Effector memory CD4-positive, alpha-beta T cell (primary cell): ENCODE measurements around the gene RPL36AL.
"Not testable (repeated sequence)": the region's sequence is repeated elsewhere in the genome, so short reads cannot be mapped to it uniquely, and the experiment has no call there.

Source experiments
- DNase-seq, 3 donors: peaks; one replicate each; pipeline ENCODE4 v3.0.0-alpha.2; 2020
- H3K27ac ChIP-seq: 2 replicates; pipeline ENCODE4 v1.7.0; 2013; ENCODE audit warnings: mild to moderate bottlenecking, low read length, moderate library complexity; ENCODE audit not compliant: insufficient read depth, poor library complexity, severe bottlenecking
- H3K27me3 ChIP-seq: replicated peaks from 2 replicates; pipeline ENCODE4 v1.7.0; 2013; ENCODE audit warnings: mild to moderate bottlenecking, low read length; ENCODE audit not compliant: insufficient read depth, control insufficient read depth, poor library complexity, severe bottlenecking
- H3K36me3 ChIP-seq: 2 replicates; pipeline ENCODE4 v1.7.0; 2013; ENCODE audit warnings: mild to moderate bottlenecking, low read length, moderate library complexity; ENCODE audit not compliant: control insufficient read depth, insufficient read depth
- H3K4me1 ChIP-seq: 2 replicates; pipeline ENCODE4 v1.7.0; 2013; ENCODE audit warnings: low read length, mild to moderate bottlenecking; ENCODE audit not compliant: control insufficient read depth, insufficient read depth, poor library complexity, severe bottlenecking
- H3K4me3 ChIP-seq: 2 replicates; pipeline ENCODE4 v1.7.0; 2013; ENCODE audit warnings: low read length, low read depth, mild to moderate bottlenecking; ENCODE audit not compliant: insufficient read depth, poor library complexity, severe bottlenecking
- H3K9me3 ChIP-seq: 2 replicates; pipeline ENCODE4 v1.7.0; 2013; ENCODE audit warnings: mild to moderate bottlenecking, low read length, moderate library complexity; ENCODE audit not compliant: control insufficient read depth

RPL36AL gene

DNA sequence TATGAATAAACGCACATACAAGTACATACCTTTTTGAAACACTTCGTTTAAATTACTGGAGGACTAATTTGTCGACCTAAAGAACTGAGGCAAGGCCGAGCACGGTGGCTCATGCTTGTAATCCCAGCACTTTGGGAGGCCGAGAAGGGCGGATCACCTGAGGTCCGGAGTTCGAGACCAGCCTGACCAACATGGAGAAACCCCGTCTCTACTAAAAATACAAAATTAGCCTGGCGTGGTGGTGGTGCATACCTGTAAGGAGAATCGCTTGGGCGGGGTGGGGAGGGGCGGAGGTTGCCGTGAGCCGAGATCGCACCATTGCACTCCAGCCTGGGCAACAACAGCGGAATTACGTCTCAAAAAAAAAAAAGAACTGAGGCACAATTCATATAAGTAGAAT lies 1.2 kb downstream of the RPL36AL start:
- Histone ChIP-seq H3K4me1 (peaks cover 24% of the 10 kb centered on the region), H3K4me3 (peak overlapping the region; percentile 92), H3K27ac (peak overlapping the region; percentile 100)
- not testable (repeated sequence) for DNase-seq, H3K27me3 ChIP-seq, H3K36me3 ChIP-seq, H3K9me3 ChIP-seq

- peaks cover 12% of the 10 kb centered on the region for H3K4me1 ChIP-seq
- H3K4me3 ChIP-seq = no peak overlapping the region
- H3K9me3 ChIP-seq = no peaks in the 10 kb centered on the region
- H3K27me3 ChIP-seq = no peaks in the 10 kb centered on the region
- H3K36me3 ChIP-seq = peaks cover 9% of the 10 kb centered on the region
- DNase-seq = no peak
- peak overlapping the region; percentile 11 for H3K27ac ChIP-seq
These were observed 2.4 kb downstream of the RPL36AL start for GRCh38 chr14:49617852-49618519.

- Histone ChIP-seq H3K36me3 (peaks cover 9% of the 10 kb centered on the region), H3K9me3 (no peaks in the 10 kb centered on the region), H3K27ac (no peak overlapping the region), H3K27me3 (no peaks in the 10 kb centered on the region), H3K4me3 (no peak overlapping the region), H3K4me1 (peaks cover 4% of the 10 kb centered on the region)
- no peak for DNase-seq
These were observed 4.7 kb downstream of the RPL36AL start for GRCh38 chr14:49615776-49616175.

DNA sequence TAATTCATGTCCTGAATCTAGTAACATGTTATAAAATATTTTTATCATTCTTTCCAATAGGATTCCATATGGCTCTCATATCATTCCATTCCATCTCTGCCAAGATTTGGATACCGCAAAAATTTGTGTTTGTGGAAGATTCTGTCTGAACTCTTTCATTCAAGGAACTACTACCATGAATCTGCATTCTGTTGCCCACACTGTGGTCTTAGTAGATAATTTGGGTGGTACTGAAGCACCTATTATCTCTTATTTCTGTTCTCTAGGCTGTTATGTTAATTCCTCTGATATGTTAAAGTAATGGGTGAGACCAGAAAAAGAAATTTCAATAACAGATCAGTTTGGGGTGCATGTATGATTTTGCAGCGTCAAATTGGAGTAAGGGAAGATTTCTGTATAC lies 6.2 kb downstream of the RPL36AL start:
- DNase-seq = no peak
- Histone ChIP-seq H3K36me3 (peaks cover 9% of the 10 kb centered on the region), H3K27ac (no peak overlapping the region), H3K27me3 (no peaks in the 10 kb centered on the region), H3K4me1 (peaks cover 4% of the 10 kb centered on the region), H3K9me3 (no peaks in the 10 kb centered on the region), H3K4me3 (no peak overlapping the region)

- H3K36me3 ChIP-seq = peaks cover 2% of the 10 kb centered on the region
- no peaks in the 10 kb centered on the region for H3K4me1 ChIP-seq
- no peak overlapping the region for H3K27ac ChIP-seq
These were observed 7.8 kb downstream of the RPL36AL start for GRCh38 chr14:49612671-49613070.

GRCh38 chr14:49612251-49612650 lies 8.2 kb downstream of the RPL36AL start:
- no peaks in the 10 kb centered on the region for H3K27me3 ChIP-seq
- no peak for DNase-seq
- no peaks in the 10 kb centered on the region for H3K4me1 ChIP-seq
- no peaks in the 10 kb centered on the region for H3K9me3 ChIP-seq
- no peak overlapping the region for H3K4me3 ChIP-seq
- no peaks in the 10 kb centered on the region for H3K36me3 ChIP-seq
- no peak overlapping the region for H3K27ac ChIP-seq

More at GRCh38 chr14:49612671-49613070, 7.8 kb downstream of the RPL36AL start:
- Histone ChIP-seq H3K27me3 (no peaks in the 10 kb centered on the region), H3K9me3 (no peaks in the 10 kb centered on the region), H3K4me3 (no peak overlapping the region)
- no peak for DNase-seq

DNA sequence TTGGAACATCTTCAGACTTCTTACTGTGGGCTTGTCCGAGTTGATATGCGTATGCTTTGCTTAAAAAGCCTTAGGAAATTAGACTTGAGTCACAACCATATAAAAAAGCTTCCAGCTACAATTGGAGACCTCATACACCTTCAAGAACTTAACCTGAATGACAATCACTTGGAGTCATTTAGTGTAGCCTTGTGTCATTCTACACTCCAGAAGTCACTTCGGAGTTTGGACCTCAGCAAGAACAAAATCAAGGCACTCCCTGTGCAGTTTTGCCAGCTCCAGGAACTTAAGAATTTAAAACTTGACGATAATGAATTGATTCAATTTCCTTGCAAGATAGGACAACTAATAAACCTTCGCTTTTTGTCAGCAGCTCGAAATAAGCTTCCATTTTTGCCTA lies 12.8 kb downstream of the RPL36AL start:
- Histone ChIP-seq H3K4me1 (no peaks in the 10 kb centered on the region), H3K4me3 (no peak overlapping the region), H3K9me3 (no peaks in the 10 kb centered on the region), H3K36me3 (no peaks in the 10 kb centered on the region), H3K27ac (no peak overlapping the region), H3K27me3 (no peaks in the 10 kb centered on the region)
- no peak for DNase-seq

DNA sequence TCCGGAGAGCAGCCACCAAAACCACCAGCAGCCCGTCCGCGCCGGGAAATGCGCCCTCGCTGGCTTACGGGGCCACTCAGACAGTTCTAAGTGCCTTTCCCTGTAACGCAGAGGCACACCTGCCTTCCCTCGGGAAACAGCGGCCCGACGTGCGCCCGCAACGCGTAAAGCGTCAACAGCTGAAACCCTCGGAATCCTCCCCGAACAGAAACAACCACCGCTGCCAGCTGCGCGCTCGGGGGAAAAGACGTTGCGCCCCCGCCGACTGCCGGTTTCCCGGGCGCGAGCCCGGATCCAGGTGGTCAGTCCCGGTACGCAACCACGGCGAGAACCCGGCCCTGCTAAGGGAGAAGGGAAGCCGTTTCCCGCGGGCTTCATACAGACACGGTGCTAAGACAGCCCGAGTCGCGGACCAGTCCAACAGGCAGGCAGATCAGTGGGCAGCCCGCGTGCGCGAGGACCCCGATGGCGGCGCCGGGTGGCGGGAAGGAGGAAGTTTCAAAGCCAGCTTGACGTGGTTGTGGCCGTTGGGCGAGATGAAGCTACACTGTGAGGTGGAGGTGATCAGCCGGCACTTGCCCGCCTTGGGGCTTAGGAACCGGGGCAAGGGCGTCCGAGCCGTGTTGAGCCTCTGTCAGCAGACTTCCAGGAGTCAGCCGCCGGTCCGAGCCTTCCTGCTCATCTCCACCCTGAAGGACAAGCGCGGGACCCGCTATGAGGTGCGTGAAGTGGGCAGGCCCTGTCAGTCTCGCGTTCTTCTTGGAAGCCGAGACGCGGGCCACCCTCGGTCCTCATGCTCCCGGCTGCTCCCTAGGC lies 21.7 kb downstream of the RPL36AL start, which contains the start of gene LRR1:
Gene LRR1, plus strand, starts transcription at position 456 of the 816 bp plus-strand sequence. Its CDS starts 81 bp downstream, at position 537.
- peak; percentile 66 to 81 (median 76) for DNase-seq
- H3K4me1 ChIP-seq = no peaks in the 10 kb centered on the region

GRCh38 chr14:49598189-49598484 lies 22.3 kb downstream of the RPL36AL start:
- no peaks in the 10 kb centered on the region for H3K9me3 ChIP-seq
- DNase-seq = no peak
- no peaks in the 10 kb centered on the region for H3K4me1 ChIP-seq
- H3K27me3 ChIP-seq = no peaks in the 10 kb centered on the region
- H3K27ac ChIP-seq = peak overlapping the region; percentile 91
- H3K4me3 ChIP-seq = peak overlapping the region; percentile 85
- H3K36me3 ChIP-seq = no peaks in the 10 kb centered on the region

More for the DNA sequence above, 21.7 kb downstream of the RPL36AL start, which contains the start of gene LRR1:
- no peaks in the 10 kb centered on the region for H3K27me3 ChIP-seq
- H3K27ac ChIP-seq = peak within 1 kb of the TSS; percentile 91
- H3K9me3 ChIP-seq = no peaks in the 10 kb centered on the region
- H3K4me3 ChIP-seq = peak within 1 kb of the TSS; percentile 85
- no peaks in the 10 kb centered on the region for H3K36me3 ChIP-seq
